ENCODE data around the gene CDKN2AIPNL.

The CDKN2AIPNL gene

GRCh38 chr5:134437847-134438581, 26.3 kb upstream of the CDKN2AIPNL start:
- no peak for TF ChIP-seq CTCF (IDR thresholded peaks at IDR 0.05; ENCODE audit: low read depth, low read length)
- Histone ChIP-seq H3K9me3 (ENCODE audit: severe bottlenecking) (no peaks in the 10 kb centered on the region), H3K4me3 (ENCODE audit: low read depth, low read length) (no peak overlapping the region), H3K27ac (peak overlapping the region; percentile 89), H3K36me3 (no peaks in the 10 kb centered on the region), H3K27me3 (ENCODE audit: insufficient read depth, low read depth, severe bottlenecking) (no peaks in the 10 kb centered on the region)
- no peak for DNase-seq

- Histone ChIP-seq H3K36me3 (no peaks in the 10 kb centered on the region), H3K27ac (peak overlapping the region; percentile 89), H3K9me3 (ENCODE audit: severe bottlenecking) (no peaks in the 10 kb centered on the region), H3K27me3 (ENCODE audit: insufficient read depth, low read depth, severe bottlenecking) (no peaks in the 10 kb centered on the region), H3K4me3 (ENCODE audit: low read depth, low read length) (no peak overlapping the region)
- no peak for TF ChIP-seq CTCF (IDR thresholded peaks at IDR 0.05; ENCODE audit: low read depth, low read length)
- DNase-seq, result peak; percentile 32
Observed at GRCh38 chr5:134437340-134437846, 25.7 kb upstream of the CDKN2AIPNL start.

- DNase-seq, result peak; percentile 77
- Histone ChIP-seq H3K4me3 (ENCODE audit: low read depth, low read length) (peak overlapping the region; percentile 15), H3K27ac (peak overlapping the region; percentile 89), H3K9me3 (ENCODE audit: severe bottlenecking) (no peaks in the 10 kb centered on the region), H3K36me3 (no peaks in the 10 kb centered on the region), H3K27me3 (ENCODE audit: insufficient read depth, low read depth, severe bottlenecking) (no peaks in the 10 kb centered on the region)
- TF ChIP-seq CTCF (IDR thresholded peaks at IDR 0.05; ENCODE audit: low read depth, low read length), result no peak
Observed at GRCh38 chr5:134436523-134437339, 25.1 kb upstream of the CDKN2AIPNL start.

GRCh38 chr5:134435560-134435959, 23.9 kb upstream of the CDKN2AIPNL start:
- Histone ChIP-seq H3K27me3 (ENCODE audit: insufficient read depth, low read depth, severe bottlenecking) (no peaks in the 10 kb centered on the region), H3K9me3 (ENCODE audit: severe bottlenecking) (no peaks in the 10 kb centered on the region), H3K27ac (no peak overlapping the region; the same call in 1 of the 2 replicates), H3K36me3 (no peaks in the 10 kb centered on the region), H3K4me3 (ENCODE audit: low read depth, low read length) (no peak overlapping the region)
- no peak for DNase-seq
- no peak for TF ChIP-seq CTCF (IDR thresholded peaks at IDR 0.05; ENCODE audit: low read depth, low read length)

- Histone ChIP-seq H3K27me3 (ENCODE audit: insufficient read depth, low read depth, severe bottlenecking) (no peaks in the 10 kb centered on the region), H3K36me3 (no peaks in the 10 kb centered on the region), H3K4me3 (ENCODE audit: low read depth, low read length) (no peak overlapping the region), H3K9me3 (ENCODE audit: severe bottlenecking) (no peaks in the 10 kb centered on the region), H3K27ac (no peak overlapping the region)
- TF ChIP-seq CTCF (IDR thresholded peaks at IDR 0.05; ENCODE audit: low read depth, low read length), result no peak
- DNase-seq, result no peak
Observed at GRCh38 chr5:134432677-134433359, 21.1 kb upstream of the CDKN2AIPNL start.

All from WERI-Rb-1 (cell line).